Pons (tissue), 1 donor: Measurements from ENCODE around the gene SLC2A9.
"Not testable (repeated sequence)": the region's sequence is repeated elsewhere in the genome, so short reads cannot be mapped to it uniquely, and the experiment has no call there.

Experiments used
- DNase-seq: peaks from one replicate; pipeline ENCODE4 v3.0.0-alpha.2; 2016; ENCODE audit warnings: low spot score

The SLC2A9 gene

GRCh38 chr4:9926586-9926985 is 94.7 kb downstream of the SLC2A9 start:
- DNase-seq = no peak

GRCh38 chr4:9925750-9926439 is 95.4 kb downstream of the SLC2A9 start:
- DNase-seq = no peak

- DNase-seq = peak; percentile 4
Observed at GRCh38 chr4:9924750-9925149, 96.5 kb downstream of the SLC2A9 start.

- no peak for DNase-seq
Observed at GRCh38 chr4:9923195-9923812, 98.0 kb downstream of the SLC2A9 start.

- no peak for DNase-seq
Observed at GRCh38 chr4:9921326-9921725, 100.0 kb downstream of the SLC2A9 start.

GRCh38 chr4:9920029-9920428 is 101.3 kb downstream of the SLC2A9 start:
- no peak for DNase-seq

- no peak for DNase-seq
Observed at GRCh38 chr4:9919047-9919446, 102.2 kb downstream of the SLC2A9 start.

GRCh38 chr4:9918484-9918883 is 102.8 kb downstream of the SLC2A9 start:
- no peak for DNase-seq

DNA sequence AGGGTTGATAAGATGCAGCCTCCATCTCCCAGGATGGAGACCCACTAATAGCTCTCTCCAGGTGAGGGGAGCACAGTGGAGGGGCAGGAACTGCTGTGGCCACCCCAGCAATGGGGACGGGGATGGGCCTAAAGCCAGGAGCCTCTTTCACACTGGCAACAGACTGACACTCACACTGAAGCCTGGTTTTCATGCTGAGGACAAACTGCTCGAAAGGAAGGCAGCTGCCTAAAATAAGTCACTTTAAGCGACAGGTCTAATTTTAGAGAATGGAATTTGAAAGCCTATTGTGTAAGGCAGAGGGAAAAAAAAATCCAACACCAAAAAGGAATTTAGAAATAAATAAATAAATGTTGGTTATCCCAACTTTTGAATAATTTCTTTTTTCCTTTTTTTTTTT is 104.4 kb downstream of the SLC2A9 start:
- DNase-seq = no peak

GRCh38 chr4:9916346-9916745 is 105.0 kb downstream of the SLC2A9 start:
- no peak for DNase-seq

DNA sequence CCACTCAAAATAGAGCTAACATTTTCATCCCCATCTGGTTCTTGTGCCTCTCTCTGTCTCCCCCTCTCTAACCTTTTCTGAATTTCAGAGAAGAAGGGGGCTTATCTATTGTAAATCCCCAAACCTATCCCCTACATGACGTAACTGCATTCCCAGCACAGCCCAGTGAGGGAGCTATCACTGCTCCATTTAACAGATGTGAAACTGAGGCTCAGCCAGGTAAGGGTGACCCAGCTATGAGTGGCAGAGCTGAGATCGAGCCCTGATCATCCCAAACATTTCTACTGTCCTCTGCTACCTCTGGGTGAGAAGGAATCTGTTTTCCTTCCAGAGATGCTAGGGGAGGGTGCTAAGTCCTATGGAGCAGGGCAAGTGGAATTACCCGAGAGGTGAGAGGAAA is 107.5 kb downstream of the SLC2A9 start:
- no peak for DNase-seq

- DNase-seq = no peak
Observed at GRCh38 chr4:9906996-9907395, 114.3 kb downstream of the SLC2A9 start.

DNA sequence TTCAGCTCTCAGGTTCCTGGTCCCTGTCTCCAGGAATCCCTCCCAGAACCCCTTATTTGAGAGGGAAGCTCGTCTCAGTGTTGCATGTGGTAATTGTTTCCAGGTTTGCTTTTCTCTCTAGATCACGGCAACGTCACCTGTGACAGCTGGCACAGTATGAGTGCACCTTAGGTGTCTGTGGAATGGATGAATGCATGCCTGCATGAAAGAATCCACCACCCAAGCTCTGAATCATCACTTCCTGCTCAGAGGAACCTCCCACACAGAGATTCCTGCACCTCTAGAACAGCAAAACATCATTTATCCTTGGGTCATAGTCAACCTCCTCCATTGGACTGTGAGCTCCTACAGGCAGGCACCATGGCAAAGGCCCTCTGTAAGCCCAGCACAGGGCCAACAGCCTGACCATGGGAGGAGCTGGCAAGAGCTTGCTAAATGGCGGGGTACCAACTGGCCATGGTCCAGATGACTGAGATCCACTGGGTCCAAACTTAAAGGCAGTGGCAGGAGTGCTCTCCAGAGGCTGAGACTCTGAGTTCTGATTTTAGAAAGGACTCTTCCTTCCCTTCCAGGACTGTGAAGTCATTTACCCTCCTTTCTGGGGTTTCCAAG is 116.2 kb downstream of the SLC2A9 start:
- peak; percentile 20 for DNase-seq

- no peak for DNase-seq
Observed at GRCh38 chr4:9903317-9903716, 118.0 kb downstream of the SLC2A9 start.

DNA sequence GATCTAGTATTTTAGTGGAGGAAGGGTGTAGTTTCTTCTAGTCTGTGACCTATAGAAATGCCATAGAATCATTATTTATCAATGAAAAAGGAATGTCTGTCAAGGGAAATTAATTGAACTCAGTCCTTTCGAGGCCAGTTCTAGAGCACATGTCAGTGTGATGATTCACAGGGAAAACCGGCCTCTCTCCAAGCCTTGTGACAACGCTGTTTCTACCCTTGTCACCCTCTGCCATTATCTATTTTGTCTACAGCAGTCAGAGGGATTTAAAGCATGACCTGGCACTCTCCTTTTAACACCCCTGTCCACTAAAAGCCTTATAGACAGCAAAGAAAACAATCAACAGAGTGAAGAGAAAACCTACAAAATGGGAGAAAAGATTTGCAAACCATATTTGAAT is 120.0 kb downstream of the SLC2A9 start:
- DNase-seq = no peak

GRCh38 chr4:9900633-9901032 is 120.7 kb downstream of the SLC2A9 start:
- not testable (repeated sequence) for DNase-seq

DNA sequence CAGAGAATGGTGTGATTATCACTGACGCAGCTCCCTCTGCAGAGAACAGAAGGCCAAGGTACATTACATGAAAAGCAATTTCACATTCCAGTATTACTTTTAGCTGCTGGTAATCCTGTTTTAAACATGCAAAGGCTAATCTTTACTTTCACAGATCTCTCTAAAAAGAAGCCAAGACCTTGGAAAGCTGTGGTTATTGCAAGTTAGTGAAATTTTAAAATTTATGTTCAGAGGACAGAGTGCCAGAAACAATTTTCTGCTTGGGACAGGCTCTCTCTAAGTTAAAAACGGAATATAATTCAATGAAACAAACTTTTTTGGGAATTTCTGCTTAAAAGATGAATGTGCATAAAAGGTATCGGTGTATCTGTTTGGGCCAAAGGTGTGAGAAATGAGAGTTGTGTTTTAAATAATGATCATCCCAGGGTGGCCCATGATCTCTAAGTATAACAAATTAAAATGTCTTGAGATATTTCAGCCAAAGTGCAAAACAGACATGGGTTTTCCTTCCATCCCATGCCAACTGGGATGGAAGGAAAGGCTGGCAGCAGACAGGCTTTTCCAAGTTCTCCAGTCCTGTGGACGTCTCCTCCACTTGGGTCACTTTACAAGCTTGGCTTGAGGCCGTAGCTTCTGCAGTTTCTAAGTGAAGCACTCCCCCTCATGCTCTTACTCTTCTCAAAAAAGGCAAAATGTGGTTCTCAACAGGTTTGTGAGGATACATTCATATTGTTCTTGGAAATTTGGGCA is 121.8 kb downstream of the SLC2A9 start:
- DNase-seq = no peak

GRCh38 chr4:9898596-9899305 is 122.5 kb downstream of the SLC2A9 start:
- DNase-seq = peak; percentile 57

GRCh38 chr4:9895333-9895705 is 126.0 kb downstream of the SLC2A9 start:
- DNase-seq = no peak

DNA sequence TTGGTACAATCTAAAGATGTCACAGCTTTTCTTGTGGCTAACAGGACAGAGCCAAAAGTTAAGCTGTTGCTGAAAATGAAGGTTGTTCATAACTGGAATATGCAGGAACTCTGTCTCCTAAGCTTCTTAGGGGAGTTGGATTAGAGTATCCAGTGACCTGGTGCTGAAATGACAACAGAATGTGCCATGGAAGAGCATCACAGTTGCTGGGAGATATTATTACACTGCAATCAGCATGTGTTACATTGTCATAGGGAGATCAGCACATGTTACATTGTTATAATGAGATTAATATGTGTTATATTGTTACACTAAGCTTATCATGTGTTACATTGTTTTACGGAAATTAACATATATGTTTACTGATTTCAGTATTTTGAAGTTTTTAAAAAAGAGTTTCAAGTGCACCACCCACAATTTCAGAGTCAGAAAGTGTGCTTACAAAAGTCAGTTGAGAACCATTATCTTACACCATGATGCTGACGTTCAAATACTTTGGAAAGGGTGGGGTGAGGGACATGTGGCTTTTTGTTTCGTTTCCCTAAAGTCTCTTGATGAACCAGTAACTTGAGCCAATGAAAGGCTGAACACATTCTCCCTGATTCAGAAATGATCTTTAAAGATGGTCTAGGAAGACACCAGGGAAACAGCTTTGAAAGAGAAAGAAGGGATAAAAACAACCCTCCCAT is 126.5 kb downstream of the SLC2A9 start:
- peak; percentile 24 for DNase-seq

DNA sequence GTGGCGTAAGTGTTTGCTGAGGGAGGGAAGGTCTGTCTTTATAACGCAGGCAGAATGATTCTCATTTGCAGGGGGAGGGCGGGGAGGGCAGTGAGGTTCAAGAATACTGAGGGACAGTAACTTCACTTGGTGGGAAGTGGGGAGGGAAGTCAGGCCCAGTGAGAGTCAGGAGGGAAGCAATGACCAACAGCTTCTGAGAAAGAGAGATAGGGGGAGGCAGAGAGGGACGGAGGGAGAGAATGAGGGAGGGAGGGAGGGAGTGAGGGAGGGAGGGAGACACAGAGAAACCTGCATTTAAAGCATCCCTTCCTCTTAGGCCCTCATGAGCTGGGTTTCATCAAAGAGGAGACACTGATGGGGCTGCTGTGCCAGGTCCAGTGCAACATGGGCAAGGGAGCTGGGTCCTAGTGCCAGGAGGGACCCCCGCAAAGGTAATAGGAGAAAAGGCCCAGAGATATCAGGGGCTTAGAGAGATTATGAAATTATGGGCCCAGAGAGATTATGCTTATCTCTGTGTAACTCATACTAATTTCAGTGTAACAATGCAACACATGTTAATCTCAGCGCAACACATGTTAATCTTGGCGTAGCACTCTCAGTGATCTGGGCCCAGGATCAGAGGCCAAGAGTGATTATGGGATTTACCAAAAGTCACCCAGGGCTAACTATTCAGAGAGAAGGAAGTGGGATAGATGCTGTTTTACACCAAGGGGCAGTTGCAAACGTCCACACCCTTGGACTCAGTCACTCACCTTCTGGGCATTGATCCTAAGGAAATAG is 127.8 kb downstream of the SLC2A9 start:
- no peak for DNase-seq
